ENCODE data around the gene ATP1B4. TPM values are rescaled to one million over a fixed set of nuclear protein-coding genes. Genes with fewer than 3 reads are reported as not detected.

The ATP1B4 gene
- total and polyA plus RNA-seq, 2 of the 8 experiments (the other 6 are each of a cell fraction or from before 2014, with no cell fraction given) = not detected

GRCh38 chrX:120316587-120317283, 45.2 kb upstream of the ATP1B4 start:
- Histone ChIP-seq H3K4ac (replicated peaks; ENCODE audit: insufficient read length, low read depth, low read length) (no peak overlapping the region), H2BK20ac (ENCODE audit: low read length) (no peak overlapping the region), H3K23ac (ENCODE audit: insufficient read length) (no peak overlapping the region), H3K27me3 (replicated peaks in 1 of 4; ENCODE audit: control insufficient read depth in 3 of 4, extremely low read depth in 1 of 4, insufficient read depth in 3 of 4, low read length in 3 of 4) (peaks cover 3 to 13% (median 11%) of the 10 kb centered on the region in 4 experiments), H2BK5ac (ENCODE audit: low read depth, low read length) (no peak overlapping the region), H3K14ac (ENCODE audit: insufficient read length) (no peak overlapping the region), H3K23me2 (ENCODE audit: low read depth, low read length) (no peaks in the 10 kb centered on the region), H3K4me2 (ENCODE audit: insufficient read depth in 1 of 2, low read depth in 2 of 2, low read length in 2 of 2) (no peak overlapping the region), H4K5ac (ENCODE audit: insufficient read length, low read depth, low read length) (no peak overlapping the region), H3K18ac (ENCODE audit: extremely low read depth, low read length) (no peak overlapping the region), H3K4me3 (ENCODE audit: extremely low read depth in 1 of 4, insufficient read depth in 2 of 4, low read depth in 3 of 4, low read length in 4 of 4) (no peak overlapping the region), H2BK12ac (ENCODE audit: low read depth, low read length) (no peak overlapping the region), H2AFZ (ENCODE audit: low read length) (no peak overlapping the region), H4K8ac (ENCODE audit: extremely low read depth, insufficient read depth, low read length) (no peak overlapping the region), H2BK15ac (ENCODE audit: low read length) (no peak overlapping the region), H4K91ac (replicated peaks; ENCODE audit: insufficient read length, low read length) (no peak overlapping the region), H3K9ac (replicated peaks in 1 of 4; ENCODE audit: extremely low read depth in 1 of 4, low read depth in 3 of 4, low read length in 3 of 4) (no peak overlapping the region), H3K79me1 (ENCODE audit: low read depth, low read length) (no peaks in the 10 kb centered on the region), H3K36me3 (ENCODE audit: control insufficient read depth in 2 of 4, insufficient read depth in 4 of 4, low read length in 3 of 4) (no peaks in the 10 kb centered on the region), H2BK120ac (replicated peaks; ENCODE audit: low read depth, low read length) (no peak overlapping the region), H2AK5ac (ENCODE audit: low read depth, low read length) (no peak overlapping the region), H3K27ac (ENCODE audit: low read depth, low read length) (no peak overlapping the region), H3K4me1 (replicated peaks in 1 of 4; ENCODE audit: control insufficient read depth in 3 of 4, insufficient read depth in 4 of 4, low read length in 3 of 4) (no peaks in the 10 kb centered on the region), H4K20me1 (replicated peaks in 1 of 2; ENCODE audit: control insufficient read depth in 1 of 2, insufficient read depth in 2 of 2, low read length in 2 of 2) (no peaks in the 10 kb centered on the region), H3K79me2 (ENCODE audit: control insufficient read depth in 1 of 2, insufficient read depth in 2 of 2, low read length in 2 of 2) (no peaks in the 10 kb centered on the region), H3K56ac (replicated peaks; ENCODE audit: insufficient read length, low read depth, low read length) (no peak overlapping the region), H3K9me3 (ENCODE audit: insufficient read depth in 2 of 2, low read depth in 1 of 2, low read length in 1 of 2) (no peaks in the 10 kb centered on the region)
- TF ChIP-seq ASH2L (IDR thresholded peaks at IDR 0.05; ENCODE audit: low read length) (no peak), RXRA (IDR thresholded peaks at IDR 0.05; ENCODE audit: insufficient read depth, low read depth, low read length) (no peak), SP1 (IDR thresholded peaks at IDR 0.05; ENCODE audit: low read depth, low read length) (no peak), BRCA1 (IDR thresholded peaks at IDR 0.05; ENCODE audit: low read depth, low read length) (no peak), SIX5 (IDR thresholded peaks at IDR 0.05; ENCODE audit: low read depth, low read length) (no peak), RFX5 (IDR thresholded peaks at IDR 0.05; ENCODE audit: borderline replicate concordance, low read depth, low read length) (no peak), EZH2 (IDR thresholded peaks at IDR 0.05; ENCODE audit: low read depth, low read length, severe bottlenecking) (no peak)
- POLR2A ChIA-PET (ENCODE audit: partially characterized antibody) = no interaction called here
- DNase-seq (ENCODE audit: low read depth in 1 of 2, low spot score in 2 of 2) (no peak), FAIRE-seq (no peak)
- CTCF ChIA-PET (ENCODE audit: partially characterized antibody) = interaction anchor here (1.0 to 1.2 kb wide), 3 partner anchors 130 to 175 kb away, joined by 3 to 4 read pairs (median 3); no protein-coding TSS in a partner anchor
- 84% methylated on average over 5 of the region's 5 CpGs; no CpG with 5 or more reads in 1 of the 2 experiments for WGBS, 2 experiments (ENCODE audit: extremely low coverage in 1 of 2, insufficient coverage in 1 of 2, insufficient read length in 1 of 2, insufficient replicate concordance in 2 of 2, low coverage in 1 of 2, low lambda C conversion rate in 2 of 2, missing lambda C conversion rate in 1 of 2)
